Measurements from ENCODE around the gene DHX58.
"Not testable (repeated sequence)": the region's sequence is repeated elsewhere in the genome, so short reads cannot be mapped to it uniquely, and the experiment has no call there.

The DHX58 gene

GRCh38 chr17:42112552-42113176 lies at the start of gene DHX58:
Gene DHX58, minus strand, starts transcription at chr17:42112714. Its CDS starts 822 bp downstream, at chr17:42111892.
- FAIRE-seq (no peak), DNase-seq (ENCODE audit: low spot score) (no peak)

GRCh38 chr17:42160531-42160910 lies 48.0 kb upstream of the DHX58 start:
- FAIRE-seq, result no peak
- DNase-seq (ENCODE audit: low spot score), result no peak

GRCh38 chr17:42159796-42160530 lies 47.4 kb upstream of the DHX58 start:
- DNase-seq (ENCODE audit: low spot score) (no peak), FAIRE-seq (no peak)

DNA sequence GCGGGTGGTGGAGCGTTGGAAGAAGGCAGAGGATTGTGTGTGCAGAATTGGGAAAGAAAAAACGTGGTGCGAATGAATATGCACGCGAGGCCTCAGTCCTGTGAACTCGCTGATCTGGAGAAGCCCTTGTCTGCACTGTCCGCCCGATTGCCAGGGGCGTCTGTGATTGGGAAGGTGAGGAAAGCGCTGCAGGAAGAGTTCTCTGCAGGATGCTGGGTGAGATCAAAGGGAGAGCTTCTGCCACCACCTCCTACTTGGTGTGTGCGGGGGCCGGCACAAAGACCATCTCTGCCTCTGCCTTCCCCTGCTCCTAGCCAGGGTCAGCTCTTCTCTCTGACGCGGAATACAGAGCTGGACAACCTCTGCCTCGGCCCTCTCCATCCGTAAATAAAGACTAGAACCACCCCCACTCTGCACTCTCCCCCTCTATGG lies 43.1 kb upstream of the DHX58 start:
- DNase-seq (ENCODE audit: low spot score) (no peak), FAIRE-seq (no peak)

DNA sequence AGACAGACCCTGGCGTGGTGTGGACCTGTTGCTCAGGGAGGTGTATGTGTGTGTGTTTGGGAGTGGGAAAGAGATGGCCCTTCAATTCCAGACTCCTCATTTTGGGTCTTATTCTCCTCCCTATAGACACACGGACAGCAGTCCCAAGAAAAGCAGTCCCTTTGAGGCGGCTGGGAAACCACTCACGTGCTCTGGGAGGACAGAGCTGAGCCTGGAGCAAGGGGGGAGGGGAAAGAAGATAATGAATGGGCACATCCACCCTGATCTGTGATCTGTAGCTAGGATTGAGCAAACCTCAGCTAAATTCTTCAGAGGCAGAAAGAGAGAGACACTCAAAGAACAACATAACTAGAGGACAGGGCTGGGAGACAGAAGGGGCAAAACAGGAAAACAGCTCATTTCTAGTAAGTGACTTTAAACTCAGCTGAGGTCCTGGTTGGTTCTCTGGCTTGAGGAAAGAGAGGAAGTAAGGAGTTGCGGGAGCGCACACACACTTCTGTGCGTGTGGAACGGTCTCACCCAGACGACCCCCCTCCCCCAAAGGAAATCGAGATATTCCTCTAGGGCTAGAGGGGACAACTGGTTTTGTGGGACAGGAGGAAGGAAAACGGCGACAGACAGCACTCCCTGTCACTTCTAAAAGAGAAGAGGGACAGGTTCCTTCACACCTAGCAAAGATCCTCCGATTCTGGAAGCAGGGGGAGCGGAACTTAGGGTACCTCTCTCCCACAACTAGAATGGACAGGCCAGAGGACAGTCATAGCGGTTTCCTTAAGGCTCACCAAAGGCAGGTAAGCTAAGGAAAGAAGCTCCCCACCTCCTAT lies 41.6 kb upstream of the DHX58 start:
- FAIRE-seq, result peak; percentile 32
- no peak for DNase-seq (ENCODE audit: low spot score)

DNA sequence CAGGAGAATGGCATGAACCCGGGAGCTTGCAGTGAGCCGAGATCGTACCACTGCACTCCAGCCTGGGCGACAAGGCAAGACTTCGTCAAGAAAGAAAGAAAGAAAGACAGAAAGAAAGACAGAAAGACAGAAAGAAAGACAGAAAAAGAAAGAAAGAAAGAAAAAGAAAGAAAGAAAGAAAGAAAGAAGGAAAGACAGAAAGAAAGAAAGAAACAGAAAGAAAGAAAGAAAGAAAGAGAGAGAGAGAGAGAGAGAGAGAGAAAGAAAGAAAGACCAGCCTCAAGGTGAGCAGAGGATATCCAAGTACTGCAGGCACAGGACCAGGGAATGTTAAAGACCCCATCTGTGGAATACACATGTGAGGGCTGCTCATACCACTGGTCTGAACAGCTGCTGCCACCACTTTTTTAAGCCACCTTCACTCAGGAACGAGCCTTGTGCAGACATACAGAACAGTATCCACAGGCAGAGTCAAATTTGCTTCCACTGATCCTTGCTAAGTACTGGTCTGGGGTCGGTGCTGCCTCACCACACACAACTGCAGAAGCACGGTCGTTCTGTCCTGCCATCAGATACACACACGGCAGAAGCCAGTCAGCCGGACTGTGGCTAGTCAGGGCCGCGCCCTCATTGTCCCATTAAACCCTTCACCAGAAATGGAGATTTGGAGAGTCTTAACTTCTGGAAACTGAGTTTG lies 34.5 kb upstream of the DHX58 start:
- DNase-seq (ENCODE audit: low spot score), result no peak
- FAIRE-seq, result no peak

- not testable (repeated sequence) for FAIRE-seq; DNase-seq (ENCODE audit: low spot score)
Measured at GRCh38 chr17:42143138-42143537, 30.6 kb upstream of the DHX58 start.

GRCh38 chr17:42142371-42142896 lies 29.9 kb upstream of the DHX58 start:
- no peak for FAIRE-seq
- peak; percentile 26 for DNase-seq (ENCODE audit: low spot score)

- no peak for FAIRE-seq
Measured at GRCh38 chr17:42141382-42141781, 28.9 kb upstream of the DHX58 start.

GRCh38 chr17:42140690-42141089 lies 28.2 kb upstream of the DHX58 start:
- not testable (repeated sequence) for DNase-seq (ENCODE audit: low spot score); FAIRE-seq

More at GRCh38 chr17:42141382-42141781, 28.9 kb upstream of the DHX58 start:
- DNase-seq (ENCODE audit: low spot score), result no peak

DNA sequence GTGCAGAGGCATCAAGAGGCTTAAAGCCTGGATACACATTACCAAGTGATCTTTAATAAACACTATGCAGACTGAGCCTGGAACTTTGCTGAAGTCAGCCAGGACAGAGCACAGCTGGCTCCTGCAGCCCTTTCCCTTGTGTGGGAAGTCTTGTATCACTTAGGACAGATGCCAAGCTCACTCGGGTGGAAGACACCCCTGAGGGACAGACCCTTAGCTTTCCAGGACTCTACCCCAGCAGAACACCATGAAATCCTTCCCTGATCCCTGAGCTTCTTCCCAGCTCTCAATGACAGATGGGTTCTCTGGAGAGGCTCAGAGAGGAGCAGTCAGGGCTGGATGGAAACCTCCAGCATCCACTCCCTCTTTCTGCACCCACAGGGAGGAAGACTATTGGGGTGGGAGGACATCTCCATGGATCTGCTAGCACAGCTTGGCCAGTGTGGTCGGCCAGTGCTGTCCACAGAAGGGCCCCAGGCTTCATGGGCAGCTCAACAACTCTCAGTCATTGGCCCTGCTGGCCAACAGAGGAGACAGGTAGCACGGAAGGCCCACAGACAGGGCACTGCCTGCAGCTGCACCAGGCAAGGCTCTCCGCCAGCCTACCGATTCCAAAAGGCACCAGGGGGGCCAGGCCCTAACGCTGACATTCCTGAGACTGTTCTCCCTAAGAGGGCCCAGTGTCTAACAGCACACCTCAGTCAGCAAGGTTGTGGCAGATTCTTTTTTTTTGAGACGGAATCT lies 26.4 kb upstream of the DHX58 start:
- FAIRE-seq, result no peak
- DNase-seq (ENCODE audit: low spot score), result no peak

- DNase-seq (ENCODE audit: low spot score), result no peak
- no peak for FAIRE-seq
Measured at GRCh38 chr17:42136654-42137051, 24.1 kb upstream of the DHX58 start.

GRCh38 chr17:42135664-42136653 lies 23.4 kb upstream of the DHX58 start:
- FAIRE-seq (no peak), DNase-seq (ENCODE audit: low spot score) (no peak)

DNA sequence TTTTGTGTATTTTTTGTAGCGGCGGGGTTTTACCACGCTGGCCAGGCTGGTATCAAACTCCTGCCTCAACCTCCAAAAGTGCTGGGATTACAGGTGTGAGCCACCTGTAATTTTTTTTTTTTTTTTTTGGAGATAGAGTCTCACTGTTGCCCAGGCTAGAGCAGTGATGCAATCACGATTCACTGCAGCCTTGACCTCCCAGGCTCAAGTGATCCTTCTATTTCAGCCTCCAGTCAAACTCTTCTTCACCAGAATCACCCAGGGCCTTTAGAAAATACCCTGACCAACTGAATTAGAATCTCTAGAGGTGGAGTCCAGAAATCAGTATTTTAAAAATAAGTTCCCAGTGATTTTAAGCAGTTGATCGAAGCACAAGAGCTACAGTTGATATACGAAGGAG lies 22.6 kb upstream of the DHX58 start:
- no peak for DNase-seq (ENCODE audit: low spot score)
- FAIRE-seq, result no peak

DNA sequence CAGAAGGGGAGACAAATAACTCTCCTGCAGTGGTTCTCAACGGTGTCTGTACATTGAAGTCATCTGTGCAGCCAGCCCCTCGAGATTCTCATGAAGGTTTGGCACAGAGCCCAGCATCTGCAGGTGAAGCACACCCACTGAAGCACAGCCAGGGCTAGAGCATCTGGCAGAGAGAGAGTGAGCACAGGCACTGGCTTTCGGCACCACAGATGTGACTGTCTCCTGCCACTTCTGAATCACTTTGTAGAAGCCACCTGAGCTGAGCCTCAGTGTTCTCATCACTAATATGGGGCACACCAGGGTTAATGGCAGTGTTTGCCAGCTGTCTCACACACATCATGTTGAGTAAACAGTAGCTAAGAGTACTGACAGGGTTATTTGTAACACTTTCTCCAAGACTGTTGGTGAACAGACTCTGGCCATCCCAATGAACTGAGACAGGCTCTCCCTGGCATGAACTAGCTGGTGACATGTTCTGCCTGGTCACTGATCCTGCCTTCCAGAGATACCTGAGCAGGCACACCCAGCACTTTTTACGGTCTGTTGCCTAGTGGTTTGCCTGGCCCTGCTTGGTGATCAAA lies 21.0 kb upstream of the DHX58 start:
- FAIRE-seq (no peak), DNase-seq (ENCODE audit: low spot score) (no peak)

- FAIRE-seq (no peak), DNase-seq (ENCODE audit: low spot score) (peak; percentile 35)
Measured at GRCh38 chr17:42132941-42133340, 20.4 kb upstream of the DHX58 start.

- no peak for DNase-seq (ENCODE audit: low spot score)
- no peak for FAIRE-seq
Measured at GRCh38 chr17:42131981-42132432, 19.5 kb upstream of the DHX58 start.

DNA sequence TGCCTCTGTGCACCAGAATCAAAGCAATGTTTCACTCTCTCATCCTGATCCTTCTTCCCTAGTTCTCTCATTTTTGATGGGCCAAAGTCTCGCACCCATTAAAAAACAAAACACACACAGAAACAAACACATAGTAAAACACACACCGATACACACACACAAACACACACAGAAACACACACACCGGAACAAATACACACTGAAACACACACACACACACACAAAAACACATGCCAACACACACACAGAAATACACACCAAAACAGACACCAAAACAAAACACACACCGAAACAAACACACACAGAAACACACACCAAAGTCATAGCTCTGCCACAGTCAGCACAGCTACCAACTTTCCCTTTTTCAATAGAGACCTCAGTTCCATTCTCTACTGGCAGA lies 18.7 kb upstream of the DHX58 start:
- no peak for DNase-seq (ENCODE audit: low spot score)
- FAIRE-seq, result peak; percentile 74

All from urothelium cell line (cell line).